A673 (cell line): ENCODE results near the gene CYP4B1. TPM values are rescaled to one million over a fixed set of nuclear protein-coding genes. Genes with fewer than 3 reads are reported as not detected.
"Not testable (repeated sequence)": the region's sequence is repeated elsewhere in the genome, so short reads cannot be mapped to it uniquely, and the experiment has no call there.

Source experiments
- BruUV-seq: library from RNA; stranded (reverse); fragments of 400-500 nt; replicated peaks from 2 replicates; lab custom pipeline; 2021; lab: Mats Ljungman, UMichigan
- CTCF ChIA-PET: fragments of 300-600 bp; sonication (Branson Sonifier 250); formaldehyde crosslinking; loops from one replicate; lab custom pipeline; 2022; ENCODE audit warnings: antibody characterized with exemption; lab: Charles Lee
- POLR2A ChIA-PET: fragments of 300-600 bp; sonication (Branson Sonifier 250); formaldehyde crosslinking; loops from one replicate; lab custom pipeline; 2022; ENCODE audit warnings: antibody characterized with exemption; ENCODE audit not compliant: low non-redundant PET; lab: Charles Lee
- DNase-seq: peaks from one replicate; pipeline ENCODE4 v3.0.0-alpha.2; 2015; ENCODE audit warnings: low spot score
- H3K27ac ChIP-seq: fragments of 200-600 bp; sonication (generic); 2 replicates; pipeline ENCODE4 v1.5.1; 2016; ENCODE audit warnings: mixed run types, low read depth, mild to moderate bottlenecking, mixed read lengths, antibody characterized with exemption, low read length; ENCODE audit not compliant: poor library complexity, severe bottlenecking
- H3K27me3 ChIP-seq: fragments of 200-600 bp; sonication (generic); replicated peaks from 2 replicates; pipeline ENCODE4 v1.6.1; 2017; ENCODE audit warnings: mixed run types, low read depth, mild to moderate bottlenecking, mixed read lengths, antibody characterized with exemption, low read length; ENCODE audit not compliant: insufficient read depth, poor library complexity
- H3K36me3 ChIP-seq: fragments of 200-600 bp; sonication (generic); 2 replicates; pipeline ENCODE4 v1.6.1; 2016; ENCODE audit warnings: mixed run types, mild to moderate bottlenecking, mixed read lengths, antibody characterized with exemption, low read length; ENCODE audit not compliant: insufficient read depth, poor library complexity, severe bottlenecking
- H3K4me1 ChIP-seq: fragments of 200-600 bp; sonication (generic); 2 replicates; pipeline ENCODE4 v1.6.1; 2017; ENCODE audit warnings: mixed run types, mild to moderate bottlenecking, mixed read lengths, antibody characterized with exemption, low read length; ENCODE audit not compliant: insufficient read depth, poor library complexity, severe bottlenecking
- H3K4me3 ChIP-seq: fragments of 200-600 bp; sonication (generic); 2 replicates; pipeline ENCODE4 v1.5.1; 2016; ENCODE audit warnings: low read depth, mixed run types, mild to moderate bottlenecking, mixed read lengths, low read length; ENCODE audit not compliant: poor library complexity, severe bottlenecking
- H3K9me3 ChIP-seq: fragments of 200-600 bp; sonication (generic); 2 replicates; pipeline ENCODE4 v1.6.1; 2016; ENCODE audit warnings: mixed run types, low read depth, mild to moderate bottlenecking, mixed read lengths, antibody characterized with exemption, low read length; ENCODE audit not compliant: poor library complexity, severe bottlenecking
- CTCF ChIP-seq: fragments of 300-800, 200-600 bp; sonication (generic); conservative IDR thresholded peaks from 2 replicates; pipeline ENCODE4 v1.5.1; 2017; ENCODE audit warnings: low read depth, mild to moderate bottlenecking, antibody characterized with exemption, low read length, moderate library complexity, mixed read lengths
- EZH2 ChIP-seq: fragments of 200-600 bp; sonication (generic); IDR thresholded peaks from 2 replicates; pipeline ENCODE4 v1.6.1; 2017; ENCODE audit warnings: borderline replicate concordance, low read depth, mild to moderate bottlenecking, mixed read lengths, antibody characterized with exemption, low read length; ENCODE audit not compliant: poor library complexity, severe bottlenecking
- intact Hi-C: fragments of 100-400 bp; cut with micrococcal nuclease; formaldehyde crosslinking; loops from one replicate; pipeline ENCODE4 v1.10.0; 2022; ENCODE audit not compliant: unreplicated experiment
- total RNA-seq: library from RNA; stranded (reverse); gene quantifications from 2 replicates; pipeline ENCODE4 v1.2.3, GENCODE V29; 2021

The CYP4B1 gene
- total RNA-seq, 1 experiment from 2014 or later: not detected

- H3K27me3 ChIP-seq: no peaks in the 10 kb centered on the region
- no peaks in the 10 kb centered on the region for H3K4me1 ChIP-seq
- no TSS peak for BruUV-seq
- intact Hi-C loops: no loop called here
- no peak overlapping the region for H3K27ac ChIP-seq
- POLR2A ChIA-PET: no interaction called here
- H3K4me3 ChIP-seq: no peak overlapping the region
- no peaks in the 10 kb centered on the region for H3K36me3 ChIP-seq
- peaks cover 7% of the 10 kb centered on the region for H3K9me3 ChIP-seq
- CTCF ChIA-PET: no interaction called here
- TF ChIP-seq EZH2 (no peak), CTCF (no peak)
- DNase-seq: no peak
Observed at GRCh38 chr1:46774297-46774696, 24.5 kb upstream of the CYP4B1 start.

GRCh38 chr1:46778456-46778855, 20.4 kb upstream of the CYP4B1 start:
- BruUV-seq, POLR2A ChIA-PET, H3K9me3 ChIP-seq, H3K27ac ChIP-seq, CTCF ChIA-PET, H3K36me3 ChIP-seq, H3K4me1 ChIP-seq, H3K4me3 ChIP-seq, DNase-seq, intact Hi-C loops, H3K27me3 ChIP-seq: not testable (repeated sequence)

- no peak for TF ChIP-seq CTCF
- TF ChIP-seq EZH2: no peak
- DNase-seq: no peak
- H3K27me3 ChIP-seq: peaks cover 22% of the 10 kb centered on the region
- peaks cover 9% of the 10 kb centered on the region for H3K9me3 ChIP-seq
- intact Hi-C loops: no loop called here
- H3K4me1 ChIP-seq: no peaks in the 10 kb centered on the region
- ChIA-PET POLR2A (no interaction called here), CTCF (no interaction called here)
- H3K36me3 ChIP-seq: no peaks in the 10 kb centered on the region
- BruUV-seq: no TSS peak
- H3K4me3 ChIP-seq: no peak overlapping the region
- no peak overlapping the region for H3K27ac ChIP-seq
Observed at GRCh38 chr1:46784666-46785065, 14.2 kb upstream of the CYP4B1 start.

- POLR2A ChIA-PET, BruUV-seq, intact Hi-C loops, CTCF ChIA-PET, H3K36me3 ChIP-seq, H3K4me3 ChIP-seq, DNase-seq, H3K27ac ChIP-seq, H3K4me1 ChIP-seq, H3K9me3 ChIP-seq: not testable (repeated sequence)
- H3K27me3 ChIP-seq: peaks cover 31% of the 10 kb centered on the region
Observed at GRCh38 chr1:46788634-46789033, 10.2 kb upstream of the CYP4B1 start.
